Gastrocnemius medialis (tissue), 4 donors: ENCODE data around the gene GNG3.

Source experiments
- POLR2A ChIP-seq, 2 donors: fragments of 450-650 bp; IDR thresholded peaks; one replicate each; pipeline ENCODE4 v1.6.1; 2017; ENCODE audit warnings: antibody characterized with exemption in 2 of 2, mild to moderate bottlenecking in 2 of 2, moderate library complexity in 2 of 2
- TF ChIP-seq, protein P1 (sequence below), 5 experiments: fragments of 450-650 bp in 3 of 5; fragments of 200-600 bp in 2 of 5; sonication (generic) in 2 of 5; IDR thresholded peaks in 4 of 5; conservative IDR thresholded peaks in 1 of 5; 1 replicate in 4 of 5; 2 replicates in 1 of 5; pipeline ENCODE4 v1.5.1; 2016 to 2019; ENCODE audit warnings: antibody characterized with exemption in 5 of 5, mild to moderate bottlenecking in 3 of 5, moderate library complexity in 3 of 5

DNA sequence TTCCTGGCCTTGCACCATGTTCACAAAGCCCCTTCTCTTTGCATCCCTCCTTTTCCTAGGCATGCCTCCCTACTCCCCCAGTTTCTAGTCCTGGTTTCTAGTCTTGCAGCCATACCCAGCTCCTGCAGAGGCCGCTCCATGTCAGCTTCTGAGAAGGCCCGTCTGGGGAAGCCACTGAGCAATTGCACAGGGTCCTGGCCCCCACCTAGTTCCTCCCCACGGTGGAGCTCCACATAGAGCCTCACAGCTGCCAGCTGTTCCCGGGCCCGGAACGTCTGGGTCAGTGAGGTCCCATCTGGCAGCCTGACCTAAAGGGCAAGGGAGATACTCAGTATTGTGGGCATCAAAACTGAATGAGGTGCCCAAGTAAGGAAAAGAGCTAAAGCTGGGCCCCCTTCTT, 30.8 kb upstream of the GNG3 start:
- no peak for TF ChIP-seq POLR2A (IDR thresholded peaks at IDR 0.05)
- TF ChIP-seq, protein P1, sequence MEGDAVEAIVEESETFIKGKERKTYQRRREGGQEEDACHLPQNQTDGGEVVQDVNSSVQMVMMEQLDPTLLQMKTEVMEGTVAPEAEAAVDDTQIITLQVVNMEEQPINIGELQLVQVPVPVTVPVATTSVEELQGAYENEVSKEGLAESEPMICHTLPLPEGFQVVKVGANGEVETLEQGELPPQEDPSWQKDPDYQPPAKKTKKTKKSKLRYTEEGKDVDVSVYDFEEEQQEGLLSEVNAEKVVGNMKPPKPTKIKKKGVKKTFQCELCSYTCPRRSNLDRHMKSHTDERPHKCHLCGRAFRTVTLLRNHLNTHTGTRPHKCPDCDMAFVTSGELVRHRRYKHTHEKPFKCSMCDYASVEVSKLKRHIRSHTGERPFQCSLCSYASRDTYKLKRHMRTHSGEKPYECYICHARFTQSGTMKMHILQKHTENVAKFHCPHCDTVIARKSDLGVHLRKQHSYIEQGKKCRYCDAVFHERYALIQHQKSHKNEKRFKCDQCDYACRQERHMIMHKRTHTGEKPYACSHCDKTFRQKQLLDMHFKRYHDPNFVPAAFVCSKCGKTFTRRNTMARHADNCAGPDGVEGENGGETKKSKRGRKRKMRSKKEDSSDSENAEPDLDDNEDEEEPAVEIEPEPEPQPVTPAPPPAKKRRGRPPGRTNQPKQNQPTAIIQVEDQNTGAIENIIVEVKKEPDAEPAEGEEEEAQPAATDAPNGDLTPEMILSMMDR (IDR thresholded peaks at IDR 0.05 in 4 of 5, conservative IDR thresholded peaks at IDR 0.05 in 1 of 5) = no peak
